Endothelial cell (in vitro differentiated cells): ENCODE results near the gene SQOR. TPM values are rescaled to one million over a fixed set of nuclear protein-coding genes. Genes with fewer than 3 reads are reported as not detected.

Experiments
- DNase-seq: peaks from one replicate; pipeline ENCODE4 v3.0.0; 2021; ENCODE audit warnings: low spot score
- H3K27ac Mint-ChIP-seq: one replicate; pipeline ENCODE4 v1.8.0; 2021; ENCODE audit warnings: mixed read lengths, inconsistent platforms; ENCODE audit not compliant: unreplicated experiment
- H3K27me3 Mint-ChIP-seq: one replicate; pipeline ENCODE4 v1.8.0; 2021; ENCODE audit warnings: mild to moderate bottlenecking, moderate library complexity, mixed read lengths, inconsistent platforms; ENCODE audit not compliant: unreplicated experiment
- H3K36me3 Mint-ChIP-seq: one replicate; pipeline ENCODE4 v1.8.0; 2021; ENCODE audit warnings: mild to moderate bottlenecking, low read depth, mixed read lengths, inconsistent platforms; ENCODE audit not compliant: unreplicated experiment
- H3K4me1 Mint-ChIP-seq: one replicate; pipeline ENCODE4 v1.8.0; 2021; ENCODE audit warnings: mild to moderate bottlenecking, mixed read lengths, inconsistent platforms; ENCODE audit not compliant: unreplicated experiment
- H3K4me3 Mint-ChIP-seq: one replicate; pipeline ENCODE4 v1.8.0; 2021; ENCODE audit warnings: mild to moderate bottlenecking, mixed read lengths, inconsistent platforms; ENCODE audit not compliant: unreplicated experiment
- H3K9me3 Mint-ChIP-seq: one replicate; pipeline ENCODE4 v1.8.0; 2021; ENCODE audit warnings: mixed read lengths, inconsistent platforms; ENCODE audit not compliant: unreplicated experiment
- CTCF ChIP-seq: fragments of 200-600 bp; sonication (generic); IDR thresholded peaks from one replicate; pipeline ENCODE4 v1.5.0; 2021; ENCODE audit warnings: antibody characterized with exemption; ENCODE audit not compliant: unreplicated experiment
- long read RNA-seq: library from polyadenylated mRNA; unstranded; transcript quantifications from one replicate; pipeline ENCODE4 v2.0.0, GENCODE V29; 2020; ENCODE audit not compliant: unreplicated experiment
- total RNA-seq: library from RNA; stranded (reverse); fragmentation: NEBNext Ultra II Directional; extraction: Animal tissue kit (Norgen Biotek cat#: 25700); gene quantifications from one replicate; pipeline ENCODE4 v1.2.1, GENCODE V29; 2021; ENCODE audit not compliant: unreplicated experiment

Gene SQOR
- total RNA-seq: 3.8 TPM
- long read RNA-seq, transcript SQOR-201 (10 exons, 2,003 nt): major isoform, 10 of 16 reads
- long read RNA-seq, partial matches to known transcripts: 4 of 16 reads
- long read RNA-seq, other reads (novel, unspliced or antisense): 2 of 16 reads

GRCh38 chr15:45634432-45635190 is at the start of gene SQOR:
Gene SQOR (plus strand): TSS chr15:45635029. CDS start chr15:45658924, 23,895 bp downstream.
- H3K27ac Mint-ChIP-seq: no peak within 1 kb of the TSS
- H3K4me1 Mint-ChIP-seq: peaks cover 13% of the 10 kb centered on the region
- no peaks in the 10 kb centered on the region for H3K36me3 Mint-ChIP-seq
- H3K27me3 Mint-ChIP-seq: peaks cover 11% of the 10 kb centered on the region
- peak; percentile 53 for DNase-seq
- TF ChIP-seq CTCF: no peak
- H3K9me3 Mint-ChIP-seq: no peaks in the 10 kb centered on the region
- peak within 1 kb of the TSS; percentile 84 for H3K4me3 Mint-ChIP-seq

DNA sequence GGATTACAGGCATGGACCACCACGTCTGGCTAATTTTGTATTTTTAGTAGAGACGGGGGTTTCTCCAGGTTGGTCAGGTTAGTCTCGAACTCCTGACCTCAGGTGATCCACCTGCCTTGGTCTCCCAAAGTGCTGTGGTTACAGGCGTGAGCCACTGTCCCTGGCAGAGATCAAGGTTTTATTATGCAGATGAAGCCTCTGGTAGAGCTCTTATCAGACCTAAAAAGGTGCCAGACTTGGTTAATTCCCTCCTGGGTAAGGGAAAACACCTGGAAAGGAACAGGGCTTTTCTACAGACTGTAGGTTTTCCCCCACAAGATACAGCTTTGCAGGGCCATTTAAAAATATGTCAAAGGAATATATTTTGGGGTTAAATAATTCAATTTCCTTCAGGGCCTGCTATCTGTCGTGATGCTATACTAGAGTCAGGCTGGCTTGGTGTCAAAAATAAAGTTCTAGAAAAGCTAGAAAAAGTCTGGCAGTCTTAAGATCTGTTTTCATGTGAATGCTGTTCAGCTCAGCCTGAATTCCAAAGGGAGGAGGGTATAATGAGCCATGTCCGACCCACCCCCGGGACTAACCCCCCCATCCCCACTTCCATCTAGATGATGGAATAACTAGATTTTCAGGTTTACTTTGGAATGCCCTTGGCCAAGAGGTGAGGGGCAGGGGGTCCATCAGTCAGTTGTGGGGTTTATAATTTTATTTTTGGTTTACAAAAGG is 49.6 kb upstream of the SQOR start:
- no peaks in the 10 kb centered on the region for H3K36me3 Mint-ChIP-seq
- no peak for DNase-seq
- no peaks in the 10 kb centered on the region for H3K9me3 Mint-ChIP-seq
- peak overlapping the region; percentile 100 for H3K27ac Mint-ChIP-seq
- TF ChIP-seq CTCF: no peak
- no peak overlapping the region for H3K4me3 Mint-ChIP-seq
- H3K27me3 Mint-ChIP-seq: peaks cover 7% of the 10 kb centered on the region
- H3K4me1 Mint-ChIP-seq: peaks cover 19% of the 10 kb centered on the region

- DNase-seq: no peak
- Mint-ChIP-seq H3K36me3 (no peaks in the 10 kb centered on the region), H3K27me3 (peaks cover 7% of the 10 kb centered on the region), H3K9me3 (no peaks in the 10 kb centered on the region), H3K27ac (peak overlapping the region; percentile 100), H3K4me3 (peak overlapping the region; percentile 91), H3K4me1 (peaks cover 19% of the 10 kb centered on the region)
- TF ChIP-seq CTCF: no peak
These were observed 48.7 kb upstream of the SQOR start for GRCh38 chr15:45586125-45586524.

DNA sequence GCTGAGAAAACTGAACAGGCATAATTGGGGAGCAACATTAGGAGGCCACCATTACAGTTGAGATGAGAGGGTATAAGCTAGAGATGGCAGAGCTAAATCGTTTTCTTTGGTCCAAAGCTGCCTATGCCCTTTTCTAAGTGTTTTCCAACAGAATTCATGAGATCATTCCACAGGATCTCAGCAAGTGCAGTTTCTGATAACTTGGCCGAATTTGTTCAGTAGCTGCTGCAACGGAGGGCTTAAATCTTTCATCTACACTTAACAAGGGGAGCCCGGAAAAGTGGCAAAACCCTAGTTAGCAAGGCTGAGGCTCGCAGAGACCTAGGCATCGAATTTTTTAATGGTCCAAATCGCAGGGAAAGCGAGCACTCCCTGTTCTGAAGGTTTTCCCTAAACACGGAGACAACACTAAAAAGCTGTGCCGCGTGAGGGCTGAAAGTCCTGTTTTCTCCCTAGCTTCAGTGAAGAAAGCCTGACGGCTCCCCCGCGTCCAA is 48.2 kb upstream of the SQOR start:
- no peak for DNase-seq
- peaks cover 19% of the 10 kb centered on the region for H3K4me1 Mint-ChIP-seq
- H3K36me3 Mint-ChIP-seq: no peaks in the 10 kb centered on the region
- H3K4me3 Mint-ChIP-seq: peak overlapping the region; percentile 91
- no peak for TF ChIP-seq CTCF
- no peaks in the 10 kb centered on the region for H3K9me3 Mint-ChIP-seq
- peak overlapping the region; percentile 100 for H3K27ac Mint-ChIP-seq
- H3K27me3 Mint-ChIP-seq: peaks cover 5% of the 10 kb centered on the region
